NCI-H82 treated with DMSO at 0.1 percent for 48 hours (cell line): ENCODE measurements around the gene TBC1D2.
"Not testable (repeated sequence)": the region's sequence is repeated elsewhere in the genome, so short reads cannot be mapped to it uniquely, and the experiment has no call there.

Experiments
- DNase-seq: peaks from one replicate; lab custom pipeline; 2025; ENCODE audit not compliant: unreplicated experiment; lab: John Stamatoyannopoulos, UW

The TBC1D2 gene, protein sequence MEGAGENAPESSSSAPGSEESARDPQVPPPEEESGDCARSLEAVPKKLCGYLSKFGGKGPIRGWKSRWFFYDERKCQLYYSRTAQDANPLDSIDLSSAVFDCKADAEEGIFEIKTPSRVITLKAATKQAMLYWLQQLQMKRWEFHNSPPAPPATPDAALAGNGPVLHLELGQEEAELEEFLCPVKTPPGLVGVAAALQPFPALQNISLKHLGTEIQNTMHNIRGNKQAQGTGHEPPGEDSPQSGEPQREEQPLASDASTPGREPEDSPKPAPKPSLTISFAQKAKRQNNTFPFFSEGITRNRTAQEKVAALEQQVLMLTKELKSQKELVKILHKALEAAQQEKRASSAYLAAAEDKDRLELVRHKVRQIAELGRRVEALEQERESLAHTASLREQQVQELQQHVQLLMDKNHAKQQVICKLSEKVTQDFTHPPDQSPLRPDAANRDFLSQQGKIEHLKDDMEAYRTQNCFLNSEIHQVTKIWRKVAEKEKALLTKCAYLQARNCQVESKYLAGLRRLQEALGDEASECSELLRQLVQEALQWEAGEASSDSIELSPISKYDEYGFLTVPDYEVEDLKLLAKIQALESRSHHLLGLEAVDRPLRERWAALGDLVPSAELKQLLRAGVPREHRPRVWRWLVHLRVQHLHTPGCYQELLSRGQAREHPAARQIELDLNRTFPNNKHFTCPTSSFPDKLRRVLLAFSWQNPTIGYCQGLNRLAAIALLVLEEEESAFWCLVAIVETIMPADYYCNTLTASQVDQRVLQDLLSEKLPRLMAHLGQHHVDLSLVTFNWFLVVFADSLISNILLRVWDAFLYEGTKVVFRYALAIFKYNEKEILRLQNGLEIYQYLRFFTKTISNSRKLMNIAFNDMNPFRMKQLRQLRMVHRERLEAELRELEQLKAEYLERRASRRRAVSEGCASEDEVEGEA

GRCh38 chr9:98255578-98256296 lies at the start of gene TBC1D2:
Gene TBC1D2, minus strand, starts transcription at chr9:98255649. Its CDS starts 108 bp downstream, at chr9:98255541.
- DNase-seq: peak; percentile 78

GRCh38 chr9:98304381-98304780 lies 48.9 kb upstream of the TBC1D2 start:
- no peak for DNase-seq

DNA sequence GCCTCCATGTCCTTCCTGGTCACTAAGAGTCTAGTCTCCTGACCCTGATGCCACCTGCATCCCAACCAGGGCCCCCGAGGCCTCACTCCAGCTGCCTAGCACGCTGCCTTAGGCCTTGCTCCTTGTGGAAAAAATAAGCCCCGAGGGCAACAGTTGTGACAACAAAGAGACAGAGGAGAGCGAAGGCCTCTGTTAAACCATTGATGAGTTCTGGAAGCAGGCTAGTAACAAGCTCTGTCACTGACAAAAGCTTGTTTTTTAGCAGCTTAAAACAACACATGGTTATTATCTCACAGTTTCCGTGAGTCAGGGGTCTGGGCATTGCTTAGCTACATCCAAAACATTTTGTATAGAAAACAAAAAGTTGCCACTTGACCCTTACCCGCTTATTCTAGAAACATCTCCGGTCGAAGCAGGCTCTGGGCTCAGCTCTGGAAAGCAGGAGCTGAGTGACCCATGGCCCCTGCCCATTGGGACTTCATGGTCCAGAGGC lies 48.2 kb upstream of the TBC1D2 start:
- no peak for DNase-seq

GRCh38 chr9:98302938-98303632 lies 47.6 kb upstream of the TBC1D2 start:
- no peak for DNase-seq

DNA sequence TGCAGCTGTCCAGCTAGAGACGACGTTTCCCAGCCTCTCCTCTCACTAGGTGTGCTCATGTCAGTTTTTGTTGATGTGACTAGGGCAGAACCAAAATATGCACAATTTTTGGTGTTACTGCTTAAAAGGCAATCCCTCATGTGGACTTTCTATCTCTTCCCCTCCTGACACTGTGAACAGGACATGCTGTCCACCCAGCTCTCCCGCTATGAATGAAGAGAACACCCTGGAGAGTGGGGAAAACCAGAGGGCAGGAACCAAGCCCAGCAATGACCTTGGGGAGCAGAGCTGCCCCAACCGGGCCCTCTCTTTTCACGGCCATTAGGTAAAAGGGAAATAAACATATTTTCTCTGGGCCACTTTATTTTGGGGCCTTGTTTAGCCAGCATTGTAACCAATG lies 46.7 kb upstream of the TBC1D2 start:
- no peak for DNase-seq

DNA sequence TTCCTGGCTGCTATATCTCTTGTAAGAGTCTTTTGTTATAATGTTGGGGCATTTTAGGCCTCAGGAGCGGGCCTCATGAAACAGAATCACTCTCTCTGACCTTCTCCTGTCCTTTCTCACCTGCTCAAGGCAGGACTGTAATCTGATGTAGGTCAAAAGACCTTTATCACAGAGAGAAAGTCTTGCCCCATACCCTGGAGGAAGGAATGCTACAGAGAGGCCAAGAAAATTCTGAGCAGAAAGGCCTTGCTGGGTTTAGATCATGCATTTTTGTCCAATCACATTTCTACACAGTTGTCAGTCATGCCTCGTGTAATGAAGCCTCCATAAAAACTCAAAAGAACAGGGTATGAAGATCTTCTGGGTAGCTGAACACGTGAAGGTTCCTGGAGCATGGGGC lies 45.2 kb upstream of the TBC1D2 start:
- DNase-seq: no peak

GRCh38 chr9:98298476-98298875 lies 43.0 kb upstream of the TBC1D2 start:
- no peak for DNase-seq

- no peak for DNase-seq
Observed at GRCh38 chr9:98295824-98296223, 40.4 kb upstream of the TBC1D2 start.

DNA sequence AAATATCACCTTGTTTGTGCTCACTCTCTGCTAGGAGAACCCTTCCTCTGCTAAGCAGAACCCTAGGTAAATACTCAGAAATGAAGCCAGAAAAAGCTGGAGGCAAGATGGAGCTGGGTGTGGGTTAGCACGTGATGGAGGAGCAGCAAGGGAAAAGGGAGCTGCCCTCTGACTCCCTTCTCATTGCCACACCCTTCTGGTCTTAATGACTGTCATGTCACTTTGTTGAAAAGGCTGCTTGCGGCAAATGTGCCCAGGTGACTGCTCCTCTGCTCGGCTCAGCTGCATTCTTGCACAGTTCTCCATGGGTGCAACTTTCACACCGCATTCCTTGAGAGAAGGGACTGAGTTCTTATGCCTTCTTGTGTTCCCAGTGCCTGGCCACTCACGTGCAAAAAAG lies 36.4 kb upstream of the TBC1D2 start:
- no peak for DNase-seq

DNA sequence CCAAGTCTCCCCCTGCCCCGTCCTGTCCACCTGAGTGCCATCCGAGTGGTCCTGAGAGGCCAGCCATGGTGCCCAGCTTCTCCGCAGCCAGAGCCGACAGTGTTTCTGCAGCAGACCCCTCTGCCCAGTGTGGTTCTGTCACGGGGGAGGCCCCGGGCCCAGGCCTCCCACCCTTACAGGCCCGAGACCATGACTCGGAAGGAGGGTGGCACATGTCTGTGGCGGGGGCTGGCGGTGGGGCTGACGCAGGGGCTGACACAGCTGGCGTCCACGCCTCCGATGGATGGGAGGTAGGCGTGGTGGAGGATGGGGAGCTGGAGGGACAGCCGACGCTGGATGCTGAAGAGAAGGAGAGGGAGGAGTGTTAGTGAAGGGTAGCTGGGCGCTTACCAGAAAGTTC lies 35.0 kb upstream of the TBC1D2 start:
- no peak for DNase-seq

DNA sequence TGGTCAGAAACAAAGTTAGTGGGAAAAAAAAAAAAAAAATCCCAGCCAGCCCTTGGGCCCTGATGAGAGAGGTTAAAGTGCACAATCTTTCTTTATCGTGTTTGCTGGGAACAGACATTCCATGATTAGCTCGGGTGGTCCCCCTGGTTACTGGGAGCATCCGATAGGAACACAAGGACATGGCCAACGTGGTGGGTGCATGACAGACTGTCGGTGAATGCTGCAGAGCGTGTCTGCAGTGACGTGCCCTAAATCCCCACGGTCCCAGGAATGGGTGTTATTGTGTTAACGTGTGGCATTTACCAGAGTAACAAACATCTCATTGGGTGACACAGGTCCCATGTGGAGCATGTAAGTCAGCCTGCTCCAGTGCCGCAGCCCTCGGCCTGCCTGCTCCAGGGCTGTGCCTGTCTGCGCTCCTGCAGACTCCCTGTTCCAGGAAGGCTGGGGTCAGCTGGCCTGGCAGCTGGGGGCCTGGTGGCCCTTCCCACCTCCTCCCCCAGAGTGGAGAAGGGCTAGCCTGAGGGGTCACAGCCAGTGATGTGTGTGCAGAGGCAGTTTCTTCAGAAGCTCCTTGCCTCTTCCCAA lies 34.3 kb upstream of the TBC1D2 start:
- no peak for DNase-seq

DNA sequence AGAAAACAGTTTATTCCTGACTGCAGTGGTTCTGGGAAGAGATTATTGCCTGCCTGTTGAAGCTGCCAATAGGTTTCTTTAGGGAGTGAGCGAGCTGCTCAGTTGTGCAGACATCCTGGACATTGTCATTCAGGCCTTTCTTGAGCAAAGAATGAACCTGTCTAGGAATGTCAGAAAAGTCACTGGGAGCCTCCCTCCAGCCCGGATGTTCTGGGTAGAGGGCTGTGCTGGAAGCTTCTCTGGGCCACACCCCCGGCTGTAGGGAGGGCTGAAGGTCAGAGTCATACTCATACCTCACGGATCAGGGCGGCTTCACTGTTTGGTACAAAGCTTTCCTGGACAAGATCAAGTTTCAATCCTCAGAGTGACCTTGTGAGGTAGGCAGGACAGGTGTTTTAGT lies 33.4 kb upstream of the TBC1D2 start:
- DNase-seq: no peak

DNA sequence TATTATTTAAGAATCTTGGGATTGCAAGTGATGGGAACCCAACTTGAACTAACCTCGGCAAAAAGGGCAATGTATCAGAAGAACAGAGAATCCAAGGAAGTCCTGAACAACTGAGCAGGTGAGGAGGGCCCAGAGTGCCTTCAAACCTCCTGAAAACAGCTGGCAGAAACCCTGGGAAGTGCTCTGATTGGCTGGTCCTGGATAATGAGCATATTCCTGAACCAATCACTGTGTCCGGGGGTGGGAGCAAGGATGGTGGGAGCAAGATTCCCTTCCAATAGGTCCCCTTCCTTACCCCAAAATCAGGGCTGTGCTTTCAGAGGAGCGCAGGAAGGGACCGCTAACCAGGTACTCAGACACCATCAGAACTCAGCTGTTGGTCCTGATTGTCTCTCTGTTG lies 31.9 kb upstream of the TBC1D2 start:
- DNase-seq: no peak

- DNase-seq: no peak
Observed at GRCh38 chr9:98285446-98285845, 30.0 kb upstream of the TBC1D2 start.

- DNase-seq: no peak
Observed at GRCh38 chr9:98284754-98285153, 29.3 kb upstream of the TBC1D2 start.

GRCh38 chr9:98283143-98283542 lies 27.7 kb upstream of the TBC1D2 start:
- not testable (repeated sequence) for DNase-seq

- DNase-seq: no peak
Observed at GRCh38 chr9:98281281-98281680, 25.8 kb upstream of the TBC1D2 start.

GRCh38 chr9:98280574-98280973 lies 25.1 kb upstream of the TBC1D2 start:
- DNase-seq: peak; percentile 82

DNA sequence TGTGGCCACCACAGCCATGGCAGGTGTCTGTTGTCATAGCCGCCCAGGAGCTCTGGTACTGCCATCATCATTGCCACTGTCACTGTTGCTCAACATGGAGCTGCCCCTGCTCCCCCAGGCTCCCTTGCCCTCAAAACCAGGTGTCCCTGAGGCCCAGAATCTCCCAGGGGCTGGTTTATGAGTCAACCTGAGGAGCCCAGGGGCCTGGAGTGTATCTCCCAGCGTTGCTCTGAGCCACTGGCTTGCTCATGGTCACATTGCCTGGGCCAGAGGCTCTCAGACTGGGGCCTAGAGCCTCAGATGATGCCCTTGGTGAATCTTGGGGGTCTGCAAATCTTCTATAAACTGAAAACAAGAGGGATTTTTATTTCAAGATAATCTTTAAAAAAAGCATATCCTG lies 24.7 kb upstream of the TBC1D2 start:
- DNase-seq: no peak

GRCh38 chr9:98276907-98277469 lies 21.5 kb upstream of the TBC1D2 start:
- no peak for DNase-seq
